Placental epithelial cell (primary cell): ENCODE results near the gene GPX7. TPM values are rescaled to one million over a fixed set of nuclear protein-coding genes. Genes with fewer than 3 reads are reported as not detected.

Source experiments
- total RNA-seq: library from RNA; depleted of rRNA; stranded (reverse); fragments of >200 nt; gene quantifications from 2 replicates; pipeline ENCODE4 v1.2.3, GENCODE V29; 2012

Gene GPX7
- total RNA-seq: 91.3 and 194 TPM in 2 replicates

GRCh38 chr1:52601991-52602855 is at the start of gene GPX7:
TSS of gene GPX7 (plus strand) at chr1:52602371. CDS start at chr1:52602410, 39 bp downstream.

DNA sequence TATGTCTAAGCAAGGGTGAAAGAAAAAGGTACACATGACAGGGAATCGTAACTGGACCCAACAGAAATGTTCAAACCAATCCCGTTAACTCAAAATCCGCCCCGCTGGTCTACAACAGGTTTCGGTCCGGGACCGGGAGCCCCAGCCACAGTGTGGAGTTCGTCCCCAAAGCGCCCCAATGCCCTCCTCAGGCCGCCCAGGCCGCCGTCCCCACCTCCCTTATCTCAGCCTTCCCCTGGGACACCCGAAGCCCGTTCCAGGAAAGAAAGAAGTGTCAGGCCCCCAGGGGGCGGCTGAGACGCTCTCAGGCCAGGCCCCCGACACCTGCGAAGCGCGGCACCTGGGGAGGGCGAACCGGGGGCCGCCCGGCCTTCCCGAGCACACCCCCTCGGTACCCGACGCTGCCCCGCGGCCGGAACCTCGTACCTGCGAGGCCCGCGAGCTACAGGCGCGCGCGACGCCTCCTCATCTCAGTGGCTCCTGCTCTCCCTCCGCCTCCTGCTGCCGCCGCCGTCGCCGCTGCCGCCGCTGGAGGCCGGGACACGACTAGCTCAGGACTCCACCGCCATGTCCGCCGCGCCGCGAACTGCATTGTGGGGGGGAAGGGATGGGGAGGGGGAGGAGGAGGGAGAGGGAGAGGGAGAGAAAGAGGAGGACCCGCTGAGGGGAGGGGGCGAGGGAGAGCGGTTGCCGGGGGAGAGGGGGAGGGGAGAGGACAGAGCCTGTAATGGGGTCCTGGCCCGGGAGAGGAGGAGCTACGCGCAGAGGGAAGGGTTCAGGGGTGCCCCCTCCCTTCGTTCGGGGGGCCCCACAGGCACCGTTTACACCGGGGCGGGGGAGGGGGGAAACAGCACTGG is 49.4 kb upstream of the GPX7 start, which contains the start of gene TUT4:
Gene TUT4 (minus strand): TSS at position 588 of the 857 bp plus-strand sequence. CDS start 26,812 bp downstream, outside the sequence.

DNA sequence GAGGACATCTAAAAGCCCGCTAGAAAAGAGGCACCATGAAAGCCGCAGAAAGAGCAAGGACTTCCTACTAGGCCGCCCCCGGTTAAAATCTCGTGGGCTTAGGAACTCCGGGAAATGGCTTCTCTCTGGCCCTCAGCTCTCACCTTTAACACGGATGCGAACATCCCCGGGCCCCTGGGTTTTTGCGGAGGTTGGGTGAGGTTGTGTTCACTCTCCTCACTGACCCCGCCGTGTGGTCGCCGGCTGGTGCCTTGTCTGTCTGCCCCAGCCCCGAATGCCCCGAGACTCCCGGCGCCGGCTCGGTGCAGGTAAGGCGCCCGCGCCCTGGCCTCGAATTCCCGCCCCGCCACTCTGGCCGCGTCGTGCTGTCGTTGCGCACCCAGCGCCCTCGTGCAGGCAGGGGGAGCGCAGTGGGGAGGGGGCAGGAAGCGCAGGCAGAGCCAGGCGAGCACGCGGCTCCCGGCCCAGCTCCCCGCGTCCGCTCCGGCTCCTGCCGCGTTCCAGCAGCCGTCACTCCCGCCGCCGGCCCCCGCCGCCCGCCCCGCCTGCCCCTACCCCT is 30.6 kb downstream of the GPX7 start, which contains the start of gene SHISAL2A:
Gene SHISAL2A (plus strand): TSS at position 437 of the 559 bp plus-strand sequence. CDS start 326 bp downstream, outside the sequence.

Other genes starting within 250 kb of the GPX7 start
- gene CC2D1B, start 236.2 kb upstream of the GPX7 start, total RNA-seq: 37.5 and 38.9 TPM in 2 replicates
- gene ORC1, start 197.9 kb upstream of the GPX7 start, total RNA-seq: 2.6 and 3.9 TPM in 2 replicates
- gene PRPF38A, start 197.8 kb upstream of the GPX7 start, total RNA-seq: 8.6 and 14.4 TPM in 2 replicates
- gene TUT4, start 49.3 kb upstream of the GPX7 start, total RNA-seq: 42.1 and 69.1 TPM in 2 replicates
- gene SHISAL2A, start 30.8 kb downstream of the GPX7 start, total RNA-seq: 0.76 and 1.6 TPM in 2 replicates
- 5.9 and 10.0 TPM in 2 replicates for gene COA7, start 96.0 kb downstream of the GPX7 start, total RNA-seq
- 31.4 and 54.9 TPM in 2 replicates for gene ZYG11B, start 124.1 kb downstream of the GPX7 start, total RNA-seq
- gene ZYG11A, start 240.4 kb downstream of the GPX7 start, total RNA-seq: 0.76 and 2.0 TPM in 2 replicates